Activated naive CD4-positive, alpha-beta T cell treated with anti-CD3 and anti-CD28 coated beads, Interleukin-2, amount 10 ng/mL, durations not matched to agents 7 days and 5 days (primary cell): ENCODE measurements around the gene UTS2R.
"Not testable (repeated sequence)": the region's sequence is repeated elsewhere in the genome, so short reads cannot be mapped to it uniquely, and the experiment has no call there.

Source experiments
- CTCF ChIA-PET: fragments of 350-600 bp; sonication (Branson Sonifier 250); formaldehyde crosslinking; loops from one replicate; lab custom pipeline; 2021; ENCODE audit warnings: antibody characterized with exemption; lab: Charles Lee
- DNase-seq: peaks from one replicate; pipeline ENCODE4 v3.0.0-alpha.2; 2020
- H3K27ac Mint-ChIP-seq: one replicate; pipeline ENCODE4 v1.8.0; 2021; ENCODE audit warnings: mild to moderate bottlenecking, moderate library complexity, mixed read lengths
- H3K27me3 Mint-ChIP-seq: one replicate; pipeline ENCODE4 v1.8.0; 2021; ENCODE audit warnings: mild to moderate bottlenecking, mixed read lengths
- H3K36me3 Mint-ChIP-seq: one replicate; pipeline ENCODE4 v1.8.0; 2021; ENCODE audit warnings: mixed read lengths
- H3K4me1 Mint-ChIP-seq: one replicate; pipeline ENCODE4 v1.8.0; 2021; ENCODE audit warnings: mixed read lengths
- H3K4me3 Mint-ChIP-seq: one replicate; pipeline ENCODE4 v1.8.0; 2021; ENCODE audit warnings: mild to moderate bottlenecking, moderate library complexity, mixed read lengths
- H3K9me3 Mint-ChIP-seq: one replicate; pipeline ENCODE4 v1.8.0; 2021; ENCODE audit warnings: mixed read lengths

Gene UTS2R

GRCh38 chr17:82370471-82371332 lies 863 bp upstream of the UTS2R start:
- CTCF ChIA-PET, result interaction anchor here (1.3 to 1.7 kb wide), 4 partner anchors 12 to 43 kb away, joined by 3 to 6 read pairs (median 4); partner anchors contain the start of gene TEX19
- H3K27ac Mint-ChIP-seq, result peak overlapping the region; percentile 31

GRCh38 chr17:82372249-82373071 lies 895 bp downstream of the UTS2R start:
- H3K4me3 Mint-ChIP-seq, result no peak overlapping the region
- H3K4me1 Mint-ChIP-seq, result peaks cover 20% of the 10 kb centered on the region
- H3K9me3 Mint-ChIP-seq, result no peaks in the 10 kb centered on the region
- H3K36me3 Mint-ChIP-seq, result no peaks in the 10 kb centered on the region
- no peak for DNase-seq
- no peak overlapping the region for H3K27ac Mint-ChIP-seq
- CTCF ChIA-PET, result interaction anchor here (0.7 kb wide), 1 partner anchor 15 kb away, joined by 3 read pairs; no protein-coding TSS in a partner anchor
- H3K27me3 Mint-ChIP-seq, result peaks cover 94% of the 10 kb centered on the region

More at GRCh38 chr17:82370471-82371332, 863 bp upstream of the UTS2R start:
- H3K36me3 Mint-ChIP-seq, result no peaks in the 10 kb centered on the region
- peaks cover 20% of the 10 kb centered on the region for H3K4me1 Mint-ChIP-seq
- peaks cover 91% of the 10 kb centered on the region for H3K27me3 Mint-ChIP-seq
- H3K4me3 Mint-ChIP-seq, result peak overlapping the region; percentile 60
- no peaks in the 10 kb centered on the region for H3K9me3 Mint-ChIP-seq
- DNase-seq, result peak; percentile 59

GRCh38 chr17:82373072-82373452 lies 1.5 kb downstream of the UTS2R start:
- not testable (repeated sequence) for H3K4me3 Mint-ChIP-seq, H3K9me3 Mint-ChIP-seq, DNase-seq, H3K27ac Mint-ChIP-seq, H3K36me3 Mint-ChIP-seq
- Mint-ChIP-seq H3K4me1 (peaks cover 20% of the 10 kb centered on the region), H3K27me3 (peaks cover 94% of the 10 kb centered on the region)
- CTCF ChIA-PET, result interaction anchor here (0.7 kb wide), 1 partner anchor 16 kb away, joined by 3 read pairs; no protein-coding TSS in a partner anchor

GRCh38 chr17:82373731-82374625 lies 2.4 kb downstream of the UTS2R start:
- Mint-ChIP-seq H3K27ac (no peak overlapping the region), H3K36me3 (no peaks in the 10 kb centered on the region), H3K27me3 (peaks cover 97% of the 10 kb centered on the region), H3K9me3 (no peaks in the 10 kb centered on the region), H3K4me1 (peaks cover 20% of the 10 kb centered on the region), H3K4me3 (no peak overlapping the region)
- CTCF ChIA-PET, result no interaction called here
- no peak for DNase-seq

- peaks cover 19% of the 10 kb centered on the region for H3K4me1 Mint-ChIP-seq
- H3K27me3 Mint-ChIP-seq, result peaks cover 96% of the 10 kb centered on the region
- CTCF ChIA-PET, result no interaction called here
- H3K36me3 Mint-ChIP-seq, result no peaks in the 10 kb centered on the region
- H3K9me3 Mint-ChIP-seq, result no peaks in the 10 kb centered on the region
- no peak overlapping the region for H3K4me3 Mint-ChIP-seq
- DNase-seq, result no peak
- no peak overlapping the region for H3K27ac Mint-ChIP-seq
Measured at GRCh38 chr17:82374626-82375331, 3.2 kb downstream of the UTS2R start.

GRCh38 chr17:82375359-82376041 lies 3.9 kb downstream of the UTS2R start:
- peaks cover 96% of the 10 kb centered on the region for H3K27me3 Mint-ChIP-seq
- H3K36me3 Mint-ChIP-seq, result no peaks in the 10 kb centered on the region
- no peak overlapping the region for H3K4me3 Mint-ChIP-seq
- CTCF ChIA-PET, result no interaction called here
- H3K4me1 Mint-ChIP-seq, result peaks cover 14% of the 10 kb centered on the region
- H3K9me3 Mint-ChIP-seq, result no peaks in the 10 kb centered on the region
- DNase-seq, result no peak
- H3K27ac Mint-ChIP-seq, result no peak overlapping the region

GRCh38 chr17:82376042-82376730 lies 4.6 kb downstream of the UTS2R start:
- CTCF ChIA-PET, result no interaction called here

GRCh38 chr17:82377294-82377693 lies 5.7 kb downstream of the UTS2R start:
- H3K9me3 Mint-ChIP-seq, H3K36me3 Mint-ChIP-seq, DNase-seq, H3K4me3 Mint-ChIP-seq, H3K4me1 Mint-ChIP-seq, CTCF ChIA-PET, H3K27ac Mint-ChIP-seq: not testable (repeated sequence)
- peaks cover 92% of the 10 kb centered on the region for H3K27me3 Mint-ChIP-seq

More at GRCh38 chr17:82376042-82376730, 4.6 kb downstream of the UTS2R start:
- Mint-ChIP-seq H3K4me3 (no peak overlapping the region), H3K36me3 (no peaks in the 10 kb centered on the region), H3K4me1 (peaks cover 7% of the 10 kb centered on the region), H3K27me3 (peaks cover 93% of the 10 kb centered on the region), H3K9me3 (no peaks in the 10 kb centered on the region), H3K27ac (no peak overlapping the region)
- no peak for DNase-seq

GRCh38 chr17:82377924-82378740 lies 6.6 kb downstream of the UTS2R start:
- peaks cover 88% of the 10 kb centered on the region for H3K27me3 Mint-ChIP-seq
- H3K27ac Mint-ChIP-seq, result no peak overlapping the region
- no peaks in the 10 kb centered on the region for H3K36me3 Mint-ChIP-seq
- CTCF ChIA-PET, result no interaction called here
- no peak for DNase-seq
- H3K4me3 Mint-ChIP-seq, result no peak overlapping the region
- peaks cover under 1% of the 10 kb centered on the region for H3K4me1 Mint-ChIP-seq
- no peaks in the 10 kb centered on the region for H3K9me3 Mint-ChIP-seq

- no peak for DNase-seq
- Mint-ChIP-seq H3K4me1 (no peaks in the 10 kb centered on the region), H3K27me3 (peaks cover 86% of the 10 kb centered on the region), H3K36me3 (no peaks in the 10 kb centered on the region), H3K9me3 (no peaks in the 10 kb centered on the region), H3K27ac (no peak overlapping the region), H3K4me3 (no peak overlapping the region)
- CTCF ChIA-PET, result no interaction called here
Measured at GRCh38 chr17:82378741-82379021, 7.1 kb downstream of the UTS2R start.

GRCh38 chr17:82380860-82381702 lies 9.5 kb downstream of the UTS2R start:
- no peak for DNase-seq
- CTCF ChIA-PET, result no interaction called here
- Mint-ChIP-seq H3K36me3 (no peaks in the 10 kb centered on the region), H3K4me3 (no peak overlapping the region), H3K27ac (no peak overlapping the region), H3K4me1 (no peaks in the 10 kb centered on the region), H3K9me3 (no peaks in the 10 kb centered on the region), H3K27me3 (peaks cover 82% of the 10 kb centered on the region)
